Fibroblast of lung (primary cell): Measurements from ENCODE around the gene BOLA2B. TPM values are rescaled to one million over a fixed set of nuclear protein-coding genes. Genes with fewer than 3 reads are reported as not detected.
"Not testable (repeated sequence)": the region's sequence is repeated elsewhere in the genome, so short reads cannot be mapped to it uniquely, and the experiment has no call there.

Experiments used
- DNase-seq, 2 donors: peaks; one replicate each; pipeline versions ENCODE4 v3.0.0 to v3.0.0-alpha.2; 2010; ENCODE audit warnings: low read depth in 2 of 2
- H2AFZ ChIP-seq: 2 replicates; pipeline ENCODE4 v1.5.1; 2012; ENCODE audit warnings: low read length, control low read depth, inconsistent platforms
- H3K27ac ChIP-seq: 2 replicates; pipeline ENCODE4 v1.5.1; 2011; ENCODE audit warnings: low read length, control low read depth; ENCODE audit not compliant: insufficient read depth
- H3K27me3 ChIP-seq: 2 replicates; pipeline ENCODE4 v1.5.1; 2011; ENCODE audit warnings: mild to moderate bottlenecking, low read length; ENCODE audit not compliant: control insufficient read depth, insufficient read depth
- H3K36me3 ChIP-seq: 2 replicates; pipeline ENCODE4 v1.5.1; 2011; ENCODE audit warnings: low read length; ENCODE audit not compliant: control insufficient read depth, insufficient read depth
- H3K4me1 ChIP-seq: 2 replicates; pipeline ENCODE4 v1.5.1; 2011; ENCODE audit warnings: low read length; ENCODE audit not compliant: control insufficient read depth, insufficient read depth; ENCODE audit errors: extremely low read depth
- H3K4me2 ChIP-seq: 2 replicates; pipeline ENCODE4 v1.5.1; 2011; ENCODE audit warnings: low read length, control low read depth; ENCODE audit not compliant: insufficient read depth; ENCODE audit errors: extremely low read depth
- H3K4me3 ChIP-seq, 4 experiments: fragments of 200-600 bp in 1 of 4; sonication (generic) in 1 of 4; replicated peaks in 1 of 4; 2 replicates each; pipeline ENCODE4 v1.5.1; 2011 to 2016; ENCODE audit warnings: low read length in 4 of 4, low read depth in 3 of 4, mild to moderate bottlenecking in 3 of 4, control low read depth in 2 of 4, inconsistent platforms in 1 of 4, mixed read lengths in 1 of 4; ENCODE audit not compliant: insufficient read depth in 1 of 4; ENCODE audit errors: control extremely low read depth in 1 of 4
- H3K79me2 ChIP-seq: 2 replicates; pipeline ENCODE4 v1.5.1; 2012; ENCODE audit warnings: mild to moderate bottlenecking, low read length, inconsistent platforms; ENCODE audit not compliant: control insufficient read depth, insufficient read depth
- H3K9ac ChIP-seq: 2 replicates; pipeline ENCODE4 v1.5.1; 2011; ENCODE audit warnings: mild to moderate bottlenecking, low read length, control low read depth; ENCODE audit not compliant: insufficient read depth
- H3K9me3 ChIP-seq: 2 replicates; pipeline ENCODE4 v1.5.1; 2012; ENCODE audit warnings: low read depth, low read length; ENCODE audit not compliant: control insufficient read depth, insufficient read depth
- H4K20me1 ChIP-seq: 2 replicates; pipeline ENCODE4 v1.5.1; 2011; ENCODE audit warnings: low read length; ENCODE audit not compliant: control insufficient read depth, insufficient read depth; ENCODE audit errors: extremely low read depth
- EZH2 ChIP-seq: IDR thresholded peaks from 2 replicates; pipeline ENCODE4 v1.5.1; 2012; ENCODE audit warnings: low read length, control low read depth, mild to moderate bottlenecking; ENCODE audit errors: missing control alignments
- polyA plus RNA-seq, 2 donors: library from polyadenylated mRNA; depleted of rRNA in 1 of 2; stranded (reverse) in 1 of 2; unstranded in 1 of 2; fragments of >200 nt; gene quantifications; 2 replicates each; pipeline ENCODE4 v1.2.1, GENCODE V29; 2011 to 2012; ENCODE audit warnings: missing spikeins in 1 of 2
- total RNA-seq: library from RNA; depleted of rRNA; stranded (reverse); fragments of >200 nt; gene quantifications from 2 replicates; pipeline ENCODE4 v1.2.1, GENCODE V29; 2014
- TF ChIP-seq, protein P1 (sequence below), 2 donors: IDR thresholded peaks in 1 of 2; conservative IDR thresholded peaks in 1 of 2; 1 replicate in 1 of 2; 2 replicates in 1 of 2; pipeline ENCODE4 v1.5.1; 2011 to 2012; ENCODE audit warnings: low read length in 2 of 2, control low read depth in 1 of 2, inconsistent platforms in 1 of 2, low read depth in 1 of 2, mild to moderate bottlenecking in 1 of 2

The BOLA2B gene
- total and polyA plus RNA-seq, 2 donors (not counting 1 experiment from before 2014, with no cell fraction given) = 12.6 to 47.4 TPM

DNA sequence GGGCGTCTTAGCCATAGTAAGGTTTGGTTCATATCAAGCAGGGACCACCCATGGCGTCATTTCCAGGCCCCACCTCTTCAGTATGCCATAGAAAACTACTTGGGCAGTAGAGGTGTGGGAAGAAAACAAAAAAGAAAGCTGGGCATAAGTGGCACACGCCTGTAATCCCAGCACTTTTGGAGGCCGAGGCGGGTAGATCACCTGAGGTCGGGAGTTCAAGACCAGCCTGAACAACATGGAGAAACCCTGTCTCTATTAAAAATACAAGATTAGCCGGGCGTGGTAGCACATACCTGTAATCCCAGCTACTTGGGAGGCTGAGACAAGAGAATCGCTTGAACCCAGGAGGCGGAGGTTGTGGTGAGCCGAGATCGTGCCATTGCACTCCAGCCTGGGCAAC, 2.3 kb downstream of the BOLA2B start:
- DNase-seq, H3K27me3 ChIP-seq, H4K20me1 ChIP-seq, H3K9me3 ChIP-seq, H3K36me3 ChIP-seq, H3K4me2 ChIP-seq, H3K4me1 ChIP-seq, H3K27ac ChIP-seq, H3K9ac ChIP-seq, H3K79me2 ChIP-seq, H3K4me3 ChIP-seq, H2AFZ ChIP-seq: not testable (repeated sequence)

DNA sequence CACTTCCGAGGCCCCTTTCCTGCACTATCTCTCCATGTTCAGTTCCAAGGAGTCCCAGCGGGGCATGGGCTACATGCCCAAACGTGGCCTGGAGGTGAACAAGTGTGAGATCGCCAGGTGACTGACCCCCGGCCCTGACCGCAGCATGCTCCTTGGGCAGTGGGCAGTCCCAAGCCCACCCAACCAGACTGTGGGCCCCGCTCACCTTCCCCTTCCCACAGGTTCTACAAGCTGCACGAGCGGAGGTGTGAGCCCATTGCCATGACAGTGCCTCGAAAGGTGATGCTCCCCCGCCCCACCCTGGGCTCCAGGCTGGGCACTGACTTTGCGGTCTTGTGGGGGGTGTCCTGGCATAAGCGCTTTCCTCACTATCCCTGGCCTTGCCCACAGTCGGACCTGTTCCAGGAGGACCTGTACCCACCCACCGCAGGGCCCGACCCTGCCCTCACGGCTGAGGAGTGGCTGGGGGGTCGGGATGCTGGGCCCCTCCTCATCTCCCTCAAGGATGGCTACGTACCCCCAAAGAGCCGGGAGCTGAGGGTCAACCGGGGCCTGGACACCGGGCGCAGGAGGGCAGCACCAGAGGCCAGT, 5.4 kb downstream of the BOLA2B start:
- Histone ChIP-seq H4K20me1 (no peaks in the 10 kb centered on the region), H3K9me3 (no peaks in the 10 kb centered on the region), H3K79me2 (no peaks in the 10 kb centered on the region), H3K27me3 (no peaks in the 10 kb centered on the region), H3K4me2 (no peak overlapping the region), H3K4me1 (no peaks in the 10 kb centered on the region), H3K36me3 (peaks cover 3% of the 10 kb centered on the region), H2AFZ (no peak overlapping the region), H3K27ac (no peak overlapping the region), H3K9ac (no peak overlapping the region), H3K4me3 (no peak overlapping the region)
- TF ChIP-seq, protein P1, sequence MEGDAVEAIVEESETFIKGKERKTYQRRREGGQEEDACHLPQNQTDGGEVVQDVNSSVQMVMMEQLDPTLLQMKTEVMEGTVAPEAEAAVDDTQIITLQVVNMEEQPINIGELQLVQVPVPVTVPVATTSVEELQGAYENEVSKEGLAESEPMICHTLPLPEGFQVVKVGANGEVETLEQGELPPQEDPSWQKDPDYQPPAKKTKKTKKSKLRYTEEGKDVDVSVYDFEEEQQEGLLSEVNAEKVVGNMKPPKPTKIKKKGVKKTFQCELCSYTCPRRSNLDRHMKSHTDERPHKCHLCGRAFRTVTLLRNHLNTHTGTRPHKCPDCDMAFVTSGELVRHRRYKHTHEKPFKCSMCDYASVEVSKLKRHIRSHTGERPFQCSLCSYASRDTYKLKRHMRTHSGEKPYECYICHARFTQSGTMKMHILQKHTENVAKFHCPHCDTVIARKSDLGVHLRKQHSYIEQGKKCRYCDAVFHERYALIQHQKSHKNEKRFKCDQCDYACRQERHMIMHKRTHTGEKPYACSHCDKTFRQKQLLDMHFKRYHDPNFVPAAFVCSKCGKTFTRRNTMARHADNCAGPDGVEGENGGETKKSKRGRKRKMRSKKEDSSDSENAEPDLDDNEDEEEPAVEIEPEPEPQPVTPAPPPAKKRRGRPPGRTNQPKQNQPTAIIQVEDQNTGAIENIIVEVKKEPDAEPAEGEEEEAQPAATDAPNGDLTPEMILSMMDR (conservative IDR thresholded peaks at IDR 0.05 in 1 of 2, IDR thresholded peaks at IDR 0.05 in 1 of 2; ENCODE audit: low read depth in 1 of 2, low read length in 2 of 2) = no peak
- TF ChIP-seq EZH2 = no peak
- DNase-seq = no peak

DNA sequence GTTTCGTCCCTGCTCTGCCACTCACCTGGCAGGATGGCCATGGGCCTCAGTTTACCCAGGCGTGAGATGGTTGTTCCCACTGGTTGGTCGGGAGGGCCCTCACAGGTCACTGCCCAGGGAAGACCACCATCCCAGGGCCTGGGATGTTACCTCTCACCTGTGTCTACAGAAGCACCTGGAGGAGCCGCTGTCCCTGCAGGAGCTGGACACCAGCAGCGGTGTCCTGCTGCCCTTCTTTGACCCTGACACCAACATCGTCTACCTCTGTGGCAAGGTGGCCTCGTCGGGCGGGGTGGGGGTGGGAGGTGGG, 6.0 kb downstream of the BOLA2B start:
- Histone ChIP-seq H3K9me3 (no peaks in the 10 kb centered on the region), H3K4me2 (no peak overlapping the region), H3K27me3 (no peaks in the 10 kb centered on the region), H3K9ac (no peak overlapping the region), H3K4me1 (no peaks in the 10 kb centered on the region), H3K27ac (no peak overlapping the region), H3K36me3 (peaks cover 3% of the 10 kb centered on the region), H3K4me3 (no peak overlapping the region), H4K20me1 (no peaks in the 10 kb centered on the region), H3K79me2 (no peaks in the 10 kb centered on the region), H2AFZ (no peak overlapping the region)
- no peak for TF ChIP-seq EZH2
- TF ChIP-seq, protein P1 (conservative IDR thresholded peaks at IDR 0.05 in 1 of 2, IDR thresholded peaks at IDR 0.05 in 1 of 2; ENCODE audit: low read depth in 1 of 2, low read length in 2 of 2) = no peak
- no peak for DNase-seq
